ENCODE measurements around the gene JRKL. TPM values are rescaled to one million over a fixed set of nuclear protein-coding genes. Genes with fewer than 3 reads are reported as not detected.
"Not testable (repeated sequence)": the region's sequence is repeated elsewhere in the genome, so short reads cannot be mapped to it uniquely, and the experiment has no call there.

Gene JRKL
- total RNA-seq, 1 donor from 2014 or later, result 10.2 TPM

DNA sequence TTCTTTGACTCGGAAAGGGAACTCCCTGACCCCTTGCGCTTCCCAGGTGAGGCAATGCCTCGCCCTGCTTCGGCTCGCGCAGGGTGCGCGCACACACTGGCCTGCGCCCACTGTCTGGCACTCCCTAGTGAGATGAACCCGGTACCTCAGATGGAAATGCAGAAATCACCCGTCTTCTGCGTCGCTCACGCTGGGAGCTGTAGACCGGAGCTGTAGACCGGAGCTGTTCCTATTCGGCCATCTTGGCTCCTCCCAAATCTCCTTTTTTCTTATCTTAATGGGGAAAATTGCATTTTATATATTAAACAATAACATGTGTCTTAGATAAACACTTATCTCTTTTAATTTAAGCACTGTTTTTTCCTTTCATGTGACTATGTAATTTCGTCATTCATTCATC lies 21.6 kb downstream of the JRKL start:
- H3K27ac Mint-ChIP-seq; DNase-seq (ENCODE audit: low spot score); H3K9me3 Mint-ChIP-seq; intact Hi-C loops (cut with micrococcal nuclease); H3K4me1 Mint-ChIP-seq (ENCODE audit: low read depth); H3K36me3 Mint-ChIP-seq (ENCODE audit: low read depth); H3K27me3 Mint-ChIP-seq (ENCODE audit: insufficient read depth): not testable (repeated sequence)
- peak overlapping the region; percentile 39 for H3K4me3 Mint-ChIP-seq

GRCh38 chr11:96412761-96413381 lies 23.1 kb downstream of the JRKL start:
- H3K9me3 Mint-ChIP-seq, result no peaks in the 10 kb centered on the region
- H3K4me1 Mint-ChIP-seq (ENCODE audit: low read depth), result no peaks in the 10 kb centered on the region
- no peak for DNase-seq (ENCODE audit: low spot score)
- no peak overlapping the region for H3K4me3 Mint-ChIP-seq
- no peak overlapping the region for H3K27ac Mint-ChIP-seq
- intact Hi-C loops (cut with micrococcal nuclease), result no loop called here
- H3K36me3 Mint-ChIP-seq (ENCODE audit: low read depth), result no peaks in the 10 kb centered on the region
- peaks cover 6% of the 10 kb centered on the region for H3K27me3 Mint-ChIP-seq (ENCODE audit: insufficient read depth)

- H3K9me3 Mint-ChIP-seq, result no peaks in the 10 kb centered on the region
- H3K4me1 Mint-ChIP-seq (ENCODE audit: low read depth), result no peaks in the 10 kb centered on the region
- no peak overlapping the region for H3K27ac Mint-ChIP-seq
- H3K27me3 Mint-ChIP-seq (ENCODE audit: insufficient read depth), result peaks cover 8% of the 10 kb centered on the region
- DNase-seq (ENCODE audit: low spot score), result no peak
- intact Hi-C loops (cut with micrococcal nuclease), result no loop called here
- no peak overlapping the region for H3K4me3 Mint-ChIP-seq
- no peaks in the 10 kb centered on the region for H3K36me3 Mint-ChIP-seq (ENCODE audit: low read depth)
These were observed 23.6 kb downstream of the JRKL start for GRCh38 chr11:96413408-96413807.

DNA sequence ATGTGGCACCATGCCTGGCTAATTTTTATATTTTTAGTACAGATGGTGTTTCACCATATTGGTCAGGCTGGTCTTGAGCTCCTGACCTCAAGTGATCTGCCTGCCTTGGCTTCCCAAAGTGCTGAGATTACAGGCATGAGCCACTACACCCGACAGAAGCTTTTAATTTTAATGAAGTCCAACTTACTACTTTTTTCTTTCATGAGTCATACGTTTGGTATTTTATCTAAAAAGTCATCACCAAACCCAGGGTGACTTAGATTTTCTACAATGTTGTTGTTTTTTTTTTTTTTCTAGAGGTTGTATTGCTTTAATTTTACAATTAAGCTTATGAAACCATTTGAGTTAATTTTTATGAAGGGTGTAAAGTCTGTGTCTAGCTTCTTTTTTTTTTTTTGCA lies 34.9 kb downstream of the JRKL start:
- Mint-ChIP-seq H3K4me3 (no peak overlapping the region), H3K36me3 (ENCODE audit: low read depth) (no peaks in the 10 kb centered on the region), H3K4me1 (ENCODE audit: low read depth) (peaks cover 6% of the 10 kb centered on the region), H3K27me3 (ENCODE audit: insufficient read depth) (peaks cover 46% of the 10 kb centered on the region), H3K9me3 (no peaks in the 10 kb centered on the region), H3K27ac (no peak overlapping the region)
- no peak for DNase-seq (ENCODE audit: low spot score)
- intact Hi-C loops (cut with micrococcal nuclease), result loop anchor here (2.0 to 10.0 kb wide), 5 partner anchors 370 to 1637 kb away; partner anchors contain the start of genes CWC15 and KDM4D

DNA sequence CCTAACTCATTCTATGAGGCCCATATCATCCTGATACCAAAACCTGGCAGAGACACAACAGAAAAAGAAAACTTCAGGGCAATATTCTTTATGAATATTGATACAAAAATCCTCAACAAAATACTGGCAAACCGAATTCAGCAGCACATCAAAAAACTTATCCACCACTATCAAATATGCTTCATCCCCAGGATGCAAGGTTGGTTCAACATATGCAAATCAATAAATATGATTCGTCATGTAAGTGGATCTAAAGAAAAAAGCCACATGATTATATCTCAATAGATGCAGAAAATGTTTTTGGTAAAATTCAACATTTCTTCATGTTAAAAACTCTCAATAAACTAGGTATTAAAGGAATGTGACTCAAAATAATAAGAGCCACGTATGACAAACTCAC lies 40.9 kb downstream of the JRKL start:
- H3K27me3 Mint-ChIP-seq (ENCODE audit: insufficient read depth), result peaks cover 44% of the 10 kb centered on the region
- intact Hi-C loops (cut with micrococcal nuclease), result no loop called here
- H3K4me1 Mint-ChIP-seq (ENCODE audit: low read depth), result peaks cover 6% of the 10 kb centered on the region

GRCh38 chr11:96432654-96433053 lies 42.8 kb downstream of the JRKL start:
- H3K4me3 Mint-ChIP-seq; H3K27ac Mint-ChIP-seq; intact Hi-C loops (cut with micrococcal nuclease); DNase-seq (ENCODE audit: low spot score); H3K36me3 Mint-ChIP-seq (ENCODE audit: low read depth); H3K9me3 Mint-ChIP-seq; H3K4me1 Mint-ChIP-seq (ENCODE audit: low read depth): not testable (repeated sequence)
- peaks cover 49% of the 10 kb centered on the region for H3K27me3 Mint-ChIP-seq (ENCODE audit: insufficient read depth)

More for the DNA sequence above, 40.9 kb downstream of the JRKL start:
- Mint-ChIP-seq H3K4me3 (no peak overlapping the region), H3K36me3 (ENCODE audit: low read depth) (no peaks in the 10 kb centered on the region), H3K27ac (no peak overlapping the region), H3K9me3 (no peaks in the 10 kb centered on the region)
- no peak for DNase-seq (ENCODE audit: low spot score)

Other genes starting within 250 kb of the JRKL start
- gene MAML2, start 46.8 kb upstream of the JRKL start, total RNA-seq, result 10.0 and 10.1 TPM in 2 replicates
- 28.5 and 29.9 TPM in 2 replicates for gene CCDC82, start 101 bp upstream of the JRKL start, total RNA-seq

Data from activated T-helper 1 cell treated with anti-CD3 and anti-CD28 coated beads, Interleukin-12 subunit alpha, Interleukin-12 subunit beta, Interleukin-2, Interleukin-4 antibody, amounts not matched to agents 30 ng/mL and 10 ng/mL and 1 ng/mL, durations not matched to agents 14 hours and 24 hours and 36 hours (primary cell).